ENCODE results near the gene PHLPP2.
A peak's percentile ranks its signal among the peaks of the same experiment; 100 is the strongest.
"Not testable (repeated sequence)": the region's sequence is repeated elsewhere in the genome, so short reads cannot be mapped to it uniquely, and the experiment has no call there.

Gene PHLPP2

GRCh38 chr16:71623597-71623996, 100.9 kb downstream of the PHLPP2 start:
- no peak for DNase-seq (ENCODE audit: low spot score)

GRCh38 chr16:71622088-71622487, 102.4 kb downstream of the PHLPP2 start:
- DNase-seq (ENCODE audit: low spot score): no peak

- DNase-seq (ENCODE audit: low spot score): no peak
These were observed 106.1 kb downstream of the PHLPP2 start for GRCh38 chr16:71618429-71618828.

- not testable (repeated sequence) for DNase-seq (ENCODE audit: low spot score)
These were observed 109.5 kb downstream of the PHLPP2 start for GRCh38 chr16:71614956-71615355.

- peak; percentile 63 for DNase-seq (ENCODE audit: low spot score)
These were observed 113.3 kb downstream of the PHLPP2 start for GRCh38 chr16:71610936-71611871.

- DNase-seq (ENCODE audit: low spot score): no peak
These were observed 114.1 kb downstream of the PHLPP2 start for GRCh38 chr16:71610447-71610846.

GRCh38 chr16:71609066-71609465, 115.4 kb downstream of the PHLPP2 start:
- no peak for DNase-seq (ENCODE audit: low spot score)

GRCh38 chr16:71600822-71601221, 123.7 kb downstream of the PHLPP2 start:
- DNase-seq (ENCODE audit: low spot score): no peak

- not testable (repeated sequence) for DNase-seq (ENCODE audit: low spot score)
These were observed 126.1 kb downstream of the PHLPP2 start for GRCh38 chr16:71598426-71598825.

GRCh38 chr16:71595340-71595826, 129.1 kb downstream of the PHLPP2 start:
- DNase-seq (ENCODE audit: low spot score): not testable (repeated sequence)

Data from Ammon's horn (tissue), 1 donor.